Measurements from ENCODE around the gene SDK1. TPM values are rescaled to one million over a fixed set of nuclear protein-coding genes. Genes with fewer than 3 reads are reported as not detected.

SDK1 gene
- total and polyA plus RNA-seq, 10 of the 15 experiments (the other 5 are each of a cell fraction or from before 2014, with no cell fraction given) = 0.14 to 0.33 TPM; not detected in 8

- 51% methylated on average over 9 of the region's 9 CpGs for WGBS (ENCODE audit: insufficient coverage, insufficient replicate concordance, low lambda C conversion rate, missing lambda C conversion rate)
- no peaks in the 10 kb centered on the region for H3K4me1 ChIP-seq (ENCODE audit: control insufficient read depth, insufficient read depth, low read length)
- intact Hi-C loops (cut with micrococcal nuclease; ENCODE audit: unreplicated experiment) (no loop called here), in situ Hi-C loops (cut with MboI) (no loop called here)
- BruUV-seq (replicated peaks) = no TSS peak
- H3K4me2 ChIP-seq (ENCODE audit: control insufficient read depth, insufficient read depth) = no peak overlapping the region
- DNase-seq (ENCODE audit: low read depth, low spot score) (no peak), FAIRE-seq (no peak), ATAC-seq (no peak)
- no peaks in the 10 kb centered on the region for H3K9me3 ChIP-seq (replicated peaks; ENCODE audit: control insufficient read depth, insufficient read depth, low read length)
- ChIA-PET SMC1A (ENCODE audit: uncharacterized antibody, unreplicated experiment) (no interaction called here), RAD21 (ENCODE audit: unreplicated experiment) (no interaction called here), POLR2A (no interaction called here), CTCF (interaction anchor here (0.6 kb wide), 1 partner anchor 29 kb away, joined by 3 read pairs; no protein-coding TSS in a partner anchor)
- H3K4me3 ChIP-seq = no peak overlapping the region
- no peaks in the 10 kb centered on the region for H3K36me3 ChIP-seq (ENCODE audit: control insufficient read depth in 2 of 2, insufficient read depth in 2 of 2, low read length in 1 of 2)
- no peak overlapping the region for H2AFZ ChIP-seq (ENCODE audit: control insufficient read depth, low read depth, low read length)
- no peaks in the 10 kb centered on the region for H4K20me1 ChIP-seq (ENCODE audit: control insufficient read depth, insufficient read depth)
- TF ChIP-seq PBX3 (IDR thresholded peaks at IDR 0.05; ENCODE audit: insufficient replicate concordance, low read depth, low read length) = no peak
- TF ChIP-seq NFIC (IDR thresholded peaks at IDR 0.05; ENCODE audit: low read depth, low read length) = no peak
- TF ChIP-seq HCFC1 (IDR thresholded peaks at IDR 0.05; ENCODE audit: low read length) = no peak
- no peak for TF ChIP-seq CHD4 (IDR thresholded peaks at IDR 0.05)
- no peak for TF ChIP-seq JUND (IDR thresholded peaks at IDR 0.05; ENCODE audit: low read depth, low read length)
- no peak for TF ChIP-seq RFX5 (IDR thresholded peaks at IDR 0.05; ENCODE audit: low read depth, low read length)
- no peak for TF ChIP-seq LARP7 (IDR thresholded peaks at IDR 0.05)
- TF ChIP-seq MYC (IDR thresholded peaks at IDR 0.05; ENCODE audit: insufficient read depth, insufficient read length, insufficient replicate concordance, low read length, severe bottlenecking) = no peak
- TF ChIP-seq ATF3 (IDR thresholded peaks at IDR 0.05; ENCODE audit: borderline replicate concordance, extremely low read depth, low read depth, low read length) = no peak
- TF ChIP-seq BRCA1 (IDR thresholded peaks at IDR 0.05; ENCODE audit: low read depth, low read length) = no peak
- no peak for TF ChIP-seq ELK1 (IDR thresholded peaks at IDR 0.05; ENCODE audit: low read depth, low read length)
- TF ChIP-seq ZBTB40 (IDR thresholded peaks at IDR 0.05; ENCODE audit: borderline replicate concordance) = no peak
- no peak overlapping the region for H3K27ac ChIP-seq (ENCODE audit: control insufficient read depth, insufficient read depth)
- no peak overlapping the region for H3K9ac ChIP-seq (ENCODE audit: control insufficient read depth, insufficient read depth, low read length)
- no peaks in the 10 kb centered on the region for H3K27me3 ChIP-seq (replicated peaks in 1 of 2; ENCODE audit: control insufficient read depth in 2 of 2, insufficient read depth in 2 of 2, low read length in 1 of 2)
- no peaks in the 10 kb centered on the region for H3K79me2 ChIP-seq (ENCODE audit: control insufficient read depth, insufficient read depth, low read length)
Observed at GRCh38 chr7:3732395-3733005, 431.4 kb downstream of the SDK1 start.

Measured in GM12878 (cell line).